GM20000 (cell line): ENCODE data around the gene CIPC.

Experiments
- DNase-seq: peaks from one replicate; pipeline ENCODE4 v3.0.0; 2012; ENCODE audit warnings: low spot score
- CTCF ChIP-seq: IDR thresholded peaks from 2 replicates; pipeline ENCODE4 v1.5.1; 2012; ENCODE audit warnings: mild to moderate bottlenecking, control low read depth; ENCODE audit errors: extremely low read depth, missing control alignments

Gene CIPC

GRCh38 chr14:77074969-77075368 lies 23.1 kb upstream of the CIPC start:
- DNase-seq = no peak
- no peak for TF ChIP-seq CTCF

- no peak for DNase-seq
- TF ChIP-seq CTCF = no peak
Measured at GRCh38 chr14:77076113-77076631, 21.9 kb upstream of the CIPC start.

- TF ChIP-seq CTCF = no peak
Measured at GRCh38 chr14:77077040-77077439, 21.0 kb upstream of the CIPC start.

GRCh38 chr14:77082356-77082755 lies 15.7 kb upstream of the CIPC start:
- no peak for DNase-seq
- no peak for TF ChIP-seq CTCF

More at GRCh38 chr14:77077040-77077439, 21.0 kb upstream of the CIPC start:
- no peak for DNase-seq

- DNase-seq = no peak
- no peak for TF ChIP-seq CTCF
Measured at GRCh38 chr14:77083082-77083481, 15.0 kb upstream of the CIPC start.

- TF ChIP-seq CTCF = no peak
- DNase-seq = no peak
Measured at GRCh38 chr14:77084985-77085384, 13.1 kb upstream of the CIPC start.

- no peak for TF ChIP-seq CTCF
- no peak for DNase-seq
Measured at GRCh38 chr14:77085538-77085937, 12.5 kb upstream of the CIPC start.
